ENCODE data around the gene IL17REL. TPM values are rescaled to one million over a fixed set of nuclear protein-coding genes. Genes with fewer than 3 reads are reported as not detected.

The IL17REL gene
- total RNA-seq, 1 donor from 2014 or later: not detected

Other genes starting within 250 kb of the IL17REL start
- 23.8 TPM for gene BRD1, start 184.9 kb downstream of the IL17REL start, total RNA-seq
- gene ZBED4, start 158.9 kb downstream of the IL17REL start, total RNA-seq: 9.0 TPM
- gene ALG12, start 94.3 kb downstream of the IL17REL start, total RNA-seq: 10.1 TPM
- 25.5 TPM for gene CRELD2, start 94.1 kb downstream of the IL17REL start, total RNA-seq
- 50.5 TPM for gene PIM3, start 52.0 kb downstream of the IL17REL start, total RNA-seq
- not detected for gene TTLL8, start 45.5 kb upstream of the IL17REL start, total RNA-seq
- not detected for gene MLC1, start 72.7 kb upstream of the IL17REL start, total RNA-seq
- 0.12 TPM for gene MOV10L1, start 77.2 kb upstream of the IL17REL start, total RNA-seq
- gene PANX2, start 158.0 kb upstream of the IL17REL start, total RNA-seq: 0.92 TPM
- gene TRABD, start 173.1 kb upstream of the IL17REL start, total RNA-seq: 32.6 TPM
- 13.3 TPM for gene SELENOO, start 188.2 kb upstream of the IL17REL start, total RNA-seq
- gene TUBGCP6, start 232.3 kb upstream of the IL17REL start, total RNA-seq: 14.8 TPM
- gene HDAC10, start 238.5 kb upstream of the IL17REL start, total RNA-seq: 17.7 TPM
- 2.6 TPM for gene MAPK12, start 248.9 kb upstream of the IL17REL start, total RNA-seq

Data from esophagus mucosa (tissue), 1 donor.